ENCODE results near the gene TMEM18. TPM values are rescaled to one million over a fixed set of nuclear protein-coding genes. Genes with fewer than 3 reads are reported as not detected.

TMEM18 gene
- total RNA-seq, 1 experiment from 2014 or later: 33.5 TPM

DNA sequence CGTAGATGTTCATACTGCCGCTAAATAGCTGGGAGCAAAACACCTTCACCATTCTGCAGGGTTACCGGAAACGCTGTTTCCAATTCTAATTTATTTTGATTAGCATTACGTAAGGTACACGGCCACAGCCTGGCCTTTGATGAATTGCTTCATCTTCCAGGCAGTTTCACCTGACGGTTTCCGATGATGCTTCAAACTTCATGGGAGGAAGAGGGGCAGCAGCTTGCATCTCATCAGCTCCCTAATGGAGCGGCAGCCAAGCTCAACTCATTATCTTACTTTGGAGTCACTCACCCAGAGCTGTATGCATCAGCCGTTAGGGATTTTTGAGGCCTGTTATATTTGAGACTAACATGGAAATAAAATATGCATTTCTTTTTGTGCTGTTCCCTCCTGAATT is 54.8 kb downstream of the TMEM18 start:
- TF ChIP-seq POLR2AphosphoS5 (IDR thresholded peaks at IDR 0.05; ENCODE audit: low read depth, low read length) (no peak), POLR2A (IDR thresholded peaks at IDR 0.05; ENCODE audit: borderline replicate concordance, extremely low read depth, insufficient read depth, insufficient read length) (no peak), ELF1 (IDR thresholded peaks at IDR 0.05; ENCODE audit: borderline replicate concordance, low read depth) (no peak), ATF3 (IDR thresholded peaks at IDR 0.05) (no peak), ZBTB33 (IDR thresholded peaks at IDR 0.05; ENCODE audit: extremely low read depth, insufficient replicate concordance, low read length) (no peak), EGR1 (IDR thresholded peaks at IDR 0.05; ENCODE audit: low read depth) (no peak), SIN3A (IDR thresholded peaks at IDR 0.05; ENCODE audit: low read depth) (no peak), RAD21 (IDR thresholded peaks at IDR 0.05; ENCODE audit: low read depth) (no peak), SP1 (IDR thresholded peaks at IDR 0.05; ENCODE audit: low read depth) (no peak), EZH2 (IDR thresholded peaks at IDR 0.05) (no peak), ZFX (IDR thresholded peaks at IDR 0.05) (no peak), SRF (IDR thresholded peaks at IDR 0.05; ENCODE audit: low read depth) (no peak)
- TF ChIP-seq, protein P1, sequence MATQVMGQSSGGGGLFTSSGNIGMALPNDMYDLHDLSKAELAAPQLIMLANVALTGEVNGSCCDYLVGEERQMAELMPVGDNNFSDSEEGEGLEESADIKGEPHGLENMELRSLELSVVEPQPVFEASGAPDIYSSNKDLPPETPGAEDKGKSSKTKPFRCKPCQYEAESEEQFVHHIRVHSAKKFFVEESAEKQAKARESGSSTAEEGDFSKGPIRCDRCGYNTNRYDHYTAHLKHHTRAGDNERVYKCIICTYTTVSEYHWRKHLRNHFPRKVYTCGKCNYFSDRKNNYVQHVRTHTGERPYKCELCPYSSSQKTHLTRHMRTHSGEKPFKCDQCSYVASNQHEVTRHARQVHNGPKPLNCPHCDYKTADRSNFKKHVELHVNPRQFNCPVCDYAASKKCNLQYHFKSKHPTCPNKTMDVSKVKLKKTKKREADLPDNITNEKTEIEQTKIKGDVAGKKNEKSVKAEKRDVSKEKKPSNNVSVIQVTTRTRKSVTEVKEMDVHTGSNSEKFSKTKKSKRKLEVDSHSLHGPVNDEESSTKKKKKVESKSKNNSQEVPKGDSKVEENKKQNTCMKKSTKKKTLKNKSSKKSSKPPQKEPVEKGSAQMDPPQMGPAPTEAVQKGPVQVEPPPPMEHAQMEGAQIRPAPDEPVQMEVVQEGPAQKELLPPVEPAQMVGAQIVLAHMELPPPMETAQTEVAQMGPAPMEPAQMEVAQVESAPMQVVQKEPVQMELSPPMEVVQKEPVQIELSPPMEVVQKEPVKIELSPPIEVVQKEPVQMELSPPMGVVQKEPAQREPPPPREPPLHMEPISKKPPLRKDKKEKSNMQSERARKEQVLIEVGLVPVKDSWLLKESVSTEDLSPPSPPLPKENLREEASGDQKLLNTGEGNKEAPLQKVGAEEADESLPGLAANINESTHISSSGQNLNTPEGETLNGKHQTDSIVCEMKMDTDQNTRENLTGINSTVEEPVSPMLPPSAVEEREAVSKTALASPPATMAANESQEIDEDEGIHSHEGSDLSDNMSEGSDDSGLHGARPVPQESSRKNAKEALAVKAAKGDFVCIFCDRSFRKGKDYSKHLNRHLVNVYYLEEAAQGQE (IDR thresholded peaks at IDR 0.05; ENCODE audit: low read depth): no peak
- ChIA-PET RAD21 (ENCODE audit: low non-redundant PET in 1 of 2, low total read pairs in 2 of 2, uncharacterized antibody in 2 of 2, unreplicated experiment in 2 of 2) (no interaction called here), CTCF (no interaction called here), POLR2A (no interaction called here)
- ATAC-seq (no peak), DNase-seq (ENCODE audit: low read depth, low spot score) (no peak)
- Histone ChIP-seq H3K36me3 (ENCODE audit: control insufficient read depth in 1 of 2, insufficient read depth in 2 of 2, low read length in 2 of 2) (no peaks in the 10 kb centered on the region), H3K79me2 (ENCODE audit: insufficient read depth, low read length) (no peaks in the 10 kb centered on the region), H2AFZ (ENCODE audit: low read depth, low read length, poor library complexity, severe bottlenecking) (no peak overlapping the region), H3K9ac (ENCODE audit: low read length) (no peak overlapping the region), H3K4me2 (ENCODE audit: low read length) (no peak overlapping the region), H3K9me3 (ENCODE audit: control insufficient read depth in 1 of 2, insufficient read depth in 1 of 2, low read depth in 1 of 2, low read length in 2 of 2) (no peaks in the 10 kb centered on the region), H3K4me1 (ENCODE audit: control insufficient read depth in 1 of 2, insufficient read depth in 2 of 2, low read length in 2 of 2) (no peaks in the 10 kb centered on the region), H3K4me3 (replicated peaks in 1 of 2; ENCODE audit: low read depth in 1 of 2, low read length in 2 of 2) (no peak overlapping the region), H3K9me2 (ENCODE audit: insufficient read depth) (no peaks in the 10 kb centered on the region), H4K20me1 (ENCODE audit: insufficient read depth) (no peaks in the 10 kb centered on the region), H3K27ac (ENCODE audit: low read depth, low read length) (no peak overlapping the region), H3K27me3 (ENCODE audit: insufficient read depth, low read length) (no peaks in the 10 kb centered on the region)
- no TSS peak for BruUV-seq (replicated peaks)
- intact Hi-C loops (cut with micrococcal nuclease): no loop called here

Measured in HCT116 (cell line).